ENCODE measurements around the gene LRRC74A.

GRCh38 chr14:76866456-76866855 lies 40.2 kb downstream of the LRRC74A start:
- TF ChIP-seq POLR2A (IDR thresholded peaks at IDR 0.05; ENCODE audit: low read depth, low read length) (no peak), SPI1 (IDR thresholded peaks at IDR 0.05; ENCODE audit: low read depth, low read length) (no peak), POLR2AphosphoS5 (IDR thresholded peaks at IDR 0.05; ENCODE audit: low read depth, low read length) (no peak)
